ENCODE data around the gene SLC6A15.

DNA sequence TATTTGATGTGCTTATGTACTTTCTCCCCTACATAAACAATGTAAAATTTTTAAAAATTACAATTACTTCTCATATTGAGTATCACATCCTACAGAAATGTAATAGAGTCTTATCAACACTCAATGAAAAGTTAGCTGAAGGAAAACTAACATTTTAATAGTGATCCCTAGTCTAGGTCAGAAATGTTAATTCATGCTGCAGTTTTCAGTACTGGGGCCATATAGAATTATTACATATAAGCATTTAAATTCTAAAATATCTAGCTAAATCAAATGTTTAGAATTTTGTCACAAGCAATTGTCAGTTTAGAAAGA is 37.8 kb downstream of the SLC6A15 start:
- TF ChIP-seq, protein P1, sequence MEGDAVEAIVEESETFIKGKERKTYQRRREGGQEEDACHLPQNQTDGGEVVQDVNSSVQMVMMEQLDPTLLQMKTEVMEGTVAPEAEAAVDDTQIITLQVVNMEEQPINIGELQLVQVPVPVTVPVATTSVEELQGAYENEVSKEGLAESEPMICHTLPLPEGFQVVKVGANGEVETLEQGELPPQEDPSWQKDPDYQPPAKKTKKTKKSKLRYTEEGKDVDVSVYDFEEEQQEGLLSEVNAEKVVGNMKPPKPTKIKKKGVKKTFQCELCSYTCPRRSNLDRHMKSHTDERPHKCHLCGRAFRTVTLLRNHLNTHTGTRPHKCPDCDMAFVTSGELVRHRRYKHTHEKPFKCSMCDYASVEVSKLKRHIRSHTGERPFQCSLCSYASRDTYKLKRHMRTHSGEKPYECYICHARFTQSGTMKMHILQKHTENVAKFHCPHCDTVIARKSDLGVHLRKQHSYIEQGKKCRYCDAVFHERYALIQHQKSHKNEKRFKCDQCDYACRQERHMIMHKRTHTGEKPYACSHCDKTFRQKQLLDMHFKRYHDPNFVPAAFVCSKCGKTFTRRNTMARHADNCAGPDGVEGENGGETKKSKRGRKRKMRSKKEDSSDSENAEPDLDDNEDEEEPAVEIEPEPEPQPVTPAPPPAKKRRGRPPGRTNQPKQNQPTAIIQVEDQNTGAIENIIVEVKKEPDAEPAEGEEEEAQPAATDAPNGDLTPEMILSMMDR (IDR thresholded peaks at IDR 0.05; ENCODE audit: insufficient read depth, low read length, poor library complexity, severe bottlenecking) = no peak
- no peak for TF ChIP-seq EZH2phosphoT487 (conservative IDR thresholded peaks at IDR 0.05; ENCODE audit: low read length)

Measured in SU-DHL-6 (cell line).